ENCODE measurements around the gene SRSF7.
A peak's percentile ranks its signal among the peaks of the same experiment; 100 is the strongest.
"Not testable (repeated sequence)": the region's sequence is repeated elsewhere in the genome, so short reads cannot be mapped to it uniquely, and the experiment has no call there.

SRSF7 gene

GRCh38 chr2:38750891-38751595, at the start of gene SRSF7:
Gene SRSF7 (minus strand): TSS chr2:38751361. CDS start chr2:38751256, 105 bp downstream.
- DNase-seq: peak; percentile 99 to 100 (median 99)

- no peak for DNase-seq
These were observed 46.8 kb upstream of the SRSF7 start for GRCh38 chr2:38797953-38798352.

DNA sequence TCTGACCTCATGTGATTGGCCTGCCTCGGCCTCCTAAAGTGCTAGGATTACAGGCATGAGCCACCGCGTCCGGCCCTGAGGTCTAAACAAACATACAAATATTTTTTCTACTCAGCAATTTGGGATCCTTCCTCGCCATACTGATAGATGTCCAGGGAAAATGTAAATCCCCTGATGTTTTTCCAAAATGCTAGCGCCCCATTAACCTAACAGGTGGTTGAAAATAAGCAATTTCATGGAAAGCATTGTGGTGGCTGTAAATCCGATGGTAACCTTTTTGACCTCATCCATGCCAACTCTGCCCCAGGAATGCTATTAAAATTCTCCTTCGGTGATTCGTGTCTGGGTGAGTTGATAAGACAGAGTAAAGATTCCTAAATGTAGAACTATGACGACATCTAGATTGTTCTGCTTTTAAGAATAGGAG, 46.1 kb upstream of the SRSF7 start:
- DNase-seq: no peak

DNA sequence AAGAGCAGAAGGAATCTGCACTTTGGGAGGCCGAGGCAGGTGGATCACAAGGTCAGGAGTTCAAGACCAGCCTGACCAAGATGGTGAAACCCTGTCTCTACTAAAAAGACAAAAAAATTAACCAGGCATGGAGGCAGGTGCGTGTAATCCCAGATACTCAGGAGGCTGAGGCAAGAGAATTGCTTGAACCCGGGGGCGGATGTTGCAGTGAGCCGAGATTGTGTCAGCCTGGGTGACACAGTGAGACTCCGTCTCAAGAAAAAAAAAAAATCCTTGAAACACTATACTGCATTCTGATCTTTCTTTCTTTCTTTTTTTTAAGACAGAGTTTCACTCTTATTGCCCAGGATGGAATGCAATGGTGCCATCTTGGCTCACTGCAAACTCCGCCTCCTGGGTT, 43.9 kb upstream of the SRSF7 start:
- not testable (repeated sequence) for DNase-seq

GRCh38 chr2:38794235-38794946, 43.2 kb upstream of the SRSF7 start:
- DNase-seq: no peak

GRCh38 chr2:38793511-38793910, 42.4 kb upstream of the SRSF7 start:
- no peak for DNase-seq

- no peak for DNase-seq
These were observed 41.6 kb upstream of the SRSF7 start for GRCh38 chr2:38792751-38793150.

- not testable (repeated sequence) for DNase-seq
These were observed 41.2 kb upstream of the SRSF7 start for GRCh38 chr2:38792321-38792720.

GRCh38 chr2:38791744-38792143, 40.6 kb upstream of the SRSF7 start:
- DNase-seq: no peak

GRCh38 chr2:38789691-38790090, 38.5 kb upstream of the SRSF7 start:
- no peak for DNase-seq

DNA sequence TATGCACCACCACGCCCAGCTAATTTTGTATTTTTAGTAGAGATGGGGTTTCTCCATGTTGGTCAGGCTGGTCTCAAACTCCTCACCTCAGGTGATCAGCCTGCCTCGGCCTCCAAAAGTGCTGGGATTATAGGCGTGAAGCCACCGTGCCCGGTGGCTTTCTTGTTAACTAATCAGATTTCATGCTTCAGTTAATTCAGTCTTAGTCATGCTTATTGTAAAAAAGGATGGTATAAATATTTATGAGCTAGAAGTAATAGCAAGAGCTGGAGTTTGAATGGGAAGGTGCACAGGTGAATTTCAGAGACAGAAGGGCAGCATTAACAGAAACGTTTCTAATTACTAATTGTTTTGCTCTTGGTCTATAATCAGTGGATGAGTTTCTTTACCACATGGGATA, 37.1 kb upstream of the SRSF7 start:
- no peak for DNase-seq

GRCh38 chr2:38783586-38783985, 32.4 kb upstream of the SRSF7 start:
- no peak for DNase-seq

DNA sequence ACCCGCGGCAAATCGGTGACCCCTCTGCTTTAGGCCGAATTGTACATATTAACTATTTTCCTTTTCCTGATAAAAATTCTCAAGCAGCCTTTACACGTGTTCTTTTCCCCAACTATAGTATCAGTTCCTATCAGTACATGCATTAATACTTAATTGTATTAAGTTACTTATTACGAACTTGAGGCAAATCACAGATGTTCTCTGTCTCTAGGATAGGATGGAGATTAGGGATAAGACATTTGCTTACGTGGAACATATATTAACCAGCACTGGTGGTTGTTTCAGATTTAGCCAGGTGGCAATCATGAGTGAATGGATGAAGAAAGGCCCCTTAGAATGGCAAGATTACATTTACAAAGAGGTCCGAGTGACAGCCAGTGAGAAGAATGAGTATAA, 27.5 kb upstream of the SRSF7 start:
- DNase-seq: no peak

DNA sequence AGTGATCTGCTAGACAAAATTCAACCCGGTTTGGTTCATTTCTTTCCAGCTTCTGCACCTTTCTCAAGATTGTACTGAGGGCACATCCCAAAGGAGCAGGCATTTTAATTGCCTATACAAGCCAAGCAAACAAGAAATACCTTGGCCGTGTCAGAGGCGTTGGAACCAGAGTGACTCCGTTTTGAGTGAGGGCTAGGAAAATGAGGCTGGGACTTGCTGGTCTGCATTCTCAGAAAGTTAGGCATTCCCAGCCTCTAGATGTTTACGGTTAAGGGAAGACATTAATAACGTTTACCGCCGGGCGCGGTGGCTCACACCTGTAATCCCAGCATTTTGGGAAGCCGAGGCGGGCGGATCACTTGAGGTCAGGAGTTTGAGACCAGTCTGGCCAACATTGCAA, 25.4 kb upstream of the SRSF7 start:
- DNase-seq: no peak

- no peak for DNase-seq
These were observed 24.7 kb upstream of the SRSF7 start for GRCh38 chr2:38775921-38776225.

DNA sequence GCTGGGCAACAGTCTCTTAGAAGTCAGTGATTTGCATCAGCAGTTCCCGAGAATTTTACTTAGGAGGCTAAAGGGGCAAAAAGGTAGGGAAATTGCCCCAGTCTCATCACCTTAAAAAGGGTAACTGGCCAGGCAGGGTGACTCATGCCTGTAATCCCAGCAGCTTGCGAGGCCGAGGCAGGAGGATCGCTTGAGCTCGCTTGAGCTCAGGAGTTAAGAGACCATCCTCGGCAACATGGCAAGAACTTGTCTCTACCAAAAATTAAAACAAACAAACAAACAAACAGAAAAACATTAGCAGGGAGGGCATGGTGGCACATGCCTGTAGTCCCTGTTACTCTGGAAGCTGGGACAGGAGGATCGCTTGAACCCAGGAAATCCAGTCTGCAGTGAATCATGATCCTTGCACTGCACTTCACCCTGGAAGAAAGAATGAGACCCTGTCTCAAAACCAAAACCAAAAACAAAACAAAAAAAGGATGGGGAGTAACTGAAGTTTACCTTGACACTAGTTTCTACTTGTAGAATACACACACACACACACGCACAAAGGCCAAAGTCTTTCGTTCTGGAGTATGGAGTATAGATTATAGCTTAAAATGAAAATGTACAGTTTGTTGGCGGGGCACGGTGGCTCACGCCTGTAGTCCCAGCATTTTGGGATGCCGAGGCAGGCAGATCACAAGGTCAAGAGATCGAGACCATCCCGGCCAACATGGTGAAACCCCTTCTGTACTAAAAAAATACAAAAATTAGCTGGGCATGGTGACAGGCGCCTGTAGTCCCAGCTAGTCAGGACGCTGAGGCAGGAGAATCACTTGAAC, 24.1 kb upstream of the SRSF7 start:
- DNase-seq: no peak

GRCh38 chr2:38771632-38772031, 20.5 kb upstream of the SRSF7 start:
- no peak for DNase-seq

DNA sequence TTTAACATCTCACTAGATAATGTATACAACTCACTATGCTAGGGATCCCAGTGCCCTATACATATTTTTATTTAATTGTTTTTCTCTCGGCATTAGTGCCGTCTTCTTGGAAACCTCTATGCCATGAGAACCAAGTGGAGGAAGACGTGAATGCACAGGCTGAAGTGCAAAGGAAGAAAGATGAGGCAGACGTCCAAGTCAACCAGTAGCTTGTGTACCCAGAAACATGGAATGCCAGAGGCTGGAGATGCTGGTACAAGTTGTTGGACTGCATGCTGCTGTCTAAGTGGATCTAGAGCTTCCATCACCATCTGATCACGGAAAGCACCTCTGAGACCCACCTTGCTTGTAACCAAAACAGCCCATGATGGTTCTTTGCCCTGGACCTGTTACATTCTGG, 14.4 kb upstream of the SRSF7 start:
- no peak for DNase-seq

DNA sequence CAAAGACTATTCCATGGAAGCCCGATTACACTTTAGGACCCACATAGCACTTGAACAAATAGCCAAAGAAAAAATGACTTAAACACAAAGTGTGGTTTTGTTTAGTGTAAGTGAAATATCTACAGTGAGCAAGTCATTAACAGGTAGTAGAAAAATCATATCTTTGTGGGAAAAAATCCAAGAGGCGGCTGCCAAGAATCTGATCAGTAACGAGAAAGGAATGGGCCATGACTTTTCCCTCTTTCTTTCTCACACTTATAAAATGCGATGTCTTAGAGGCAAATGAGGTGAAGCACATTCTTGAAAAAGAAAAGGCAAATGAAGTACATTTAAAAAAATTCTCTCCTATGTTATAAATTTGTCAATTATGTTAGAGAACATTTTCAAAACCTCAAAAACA, 14.0 kb upstream of the SRSF7 start:
- no peak for DNase-seq

DNA sequence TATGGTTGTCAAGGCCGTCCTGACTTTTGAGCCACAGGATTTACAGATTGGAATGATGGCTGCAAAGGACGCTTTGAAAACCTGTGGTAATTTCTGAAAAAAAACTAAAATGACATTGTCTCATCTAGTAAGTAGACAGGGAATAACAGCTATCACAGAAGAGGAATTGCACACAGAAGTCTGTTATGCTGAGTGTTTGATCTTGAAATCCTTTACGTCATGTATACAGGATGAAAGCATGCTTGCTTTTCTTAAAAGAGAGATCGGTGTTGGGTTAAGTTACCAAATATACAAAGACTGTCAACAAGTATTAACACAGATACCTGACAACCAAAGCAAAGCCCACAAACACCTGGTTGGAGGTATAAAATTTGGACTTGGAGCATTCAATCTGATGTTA, 12.6 kb upstream of the SRSF7 start:
- no peak for DNase-seq

DNA sequence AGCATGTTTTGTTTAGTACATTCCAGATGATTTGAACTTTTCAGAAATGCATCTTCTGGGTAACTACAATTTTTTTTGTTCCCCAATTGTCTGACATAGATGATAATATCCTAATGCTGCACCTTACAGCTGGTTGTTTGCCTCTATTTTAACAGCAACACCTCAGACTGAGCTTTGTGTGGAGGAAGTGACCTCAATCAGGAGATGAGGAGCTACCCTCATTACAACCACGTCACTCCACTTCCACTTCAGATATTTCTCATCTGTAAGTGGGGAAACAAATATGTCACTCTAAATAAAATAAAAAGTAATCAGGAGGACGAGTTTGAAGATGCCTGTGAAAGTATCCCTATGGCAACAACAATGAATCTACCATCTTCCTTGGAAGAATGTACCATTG, 12.1 kb upstream of the SRSF7 start:
- no peak for DNase-seq

DNA sequence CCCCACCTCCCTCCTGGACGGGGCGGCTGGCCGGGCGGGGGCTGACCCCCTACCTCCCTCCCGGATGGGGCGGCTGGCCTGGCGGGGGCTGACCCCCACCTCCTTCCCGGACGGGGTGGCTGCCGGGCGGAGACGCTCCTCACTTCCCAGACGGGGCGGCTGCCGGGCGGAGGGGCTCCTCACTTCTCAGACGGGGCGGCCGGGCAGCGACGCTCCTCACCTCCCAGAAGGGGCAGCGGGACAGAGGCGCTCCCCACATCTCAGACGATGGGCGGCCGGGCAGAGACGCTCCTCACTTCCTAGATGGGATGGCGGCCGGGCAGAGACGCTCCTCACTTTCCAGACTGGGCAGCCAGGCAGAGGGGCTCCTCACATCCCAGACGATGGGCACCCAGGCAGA, 4.7 kb upstream of the SRSF7 start:
- not testable (repeated sequence) for DNase-seq

DNA sequence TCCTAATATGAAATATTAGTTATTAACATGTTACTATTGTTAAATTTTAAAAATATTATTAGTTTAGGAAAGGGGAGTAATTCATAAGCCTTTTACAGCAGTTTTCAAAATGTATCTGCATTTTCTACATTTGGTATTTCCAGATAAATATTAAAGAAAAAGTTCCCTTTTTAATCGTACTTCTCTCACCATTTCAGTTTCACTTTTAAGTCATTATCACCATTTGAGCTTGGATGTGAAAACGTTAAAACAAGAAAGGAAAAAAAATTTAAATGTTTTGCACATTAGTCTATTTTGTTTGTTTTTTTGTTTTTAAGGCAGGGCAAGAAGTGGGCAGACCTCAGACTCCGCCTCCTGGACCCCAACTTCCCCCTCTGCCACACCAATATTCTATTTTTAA, 3.3 kb upstream of the SRSF7 start:
- DNase-seq: no peak

- DNase-seq: peak in 1 of 3 experiments; percentile 22
These were observed 2.9 kb upstream of the SRSF7 start for GRCh38 chr2:38754049-38754448.
